ENCODE measurements around the gene FOXF2.

The FOXF2 gene

GRCh38 chr6:1394514-1395463 lies 5.4 kb downstream of the FOXF2 start:
- Histone ChIP-seq H3K36me3 (ENCODE audit: control insufficient read depth, insufficient read depth, low read length, severe bottlenecking) (peaks cover 8% of the 10 kb centered on the region), H3K9ac (ENCODE audit: low read length) (no peak overlapping the region), H3K4me3 (ENCODE audit: low read length) (no peak overlapping the region), H3K9me3 (ENCODE audit: control insufficient read depth, low read length) (no peaks in the 10 kb centered on the region), H3K4me1 (ENCODE audit: control insufficient read depth, insufficient read depth, low read length) (peaks cover 11% of the 10 kb centered on the region), H3K27me3 (replicated peaks; ENCODE audit: control insufficient read depth, insufficient read depth, low read length) (no peaks in the 10 kb centered on the region)
- no peak for DNase-seq (ENCODE audit: low read depth)

GRCh38 chr6:1395506-1395905 lies 6.1 kb downstream of the FOXF2 start:
- Histone ChIP-seq H3K9ac (ENCODE audit: low read length) (no peak overlapping the region), H3K9me3 (ENCODE audit: control insufficient read depth, low read length) (no peaks in the 10 kb centered on the region), H3K36me3 (ENCODE audit: control insufficient read depth, insufficient read depth, low read length, severe bottlenecking) (peaks cover 8% of the 10 kb centered on the region), H3K4me3 (ENCODE audit: low read length) (no peak overlapping the region), H3K4me1 (ENCODE audit: control insufficient read depth, insufficient read depth, low read length) (peaks cover 11% of the 10 kb centered on the region), H3K27me3 (replicated peaks; ENCODE audit: control insufficient read depth, insufficient read depth, low read length) (no peaks in the 10 kb centered on the region)
- DNase-seq (ENCODE audit: low read depth), result no peak

DNA sequence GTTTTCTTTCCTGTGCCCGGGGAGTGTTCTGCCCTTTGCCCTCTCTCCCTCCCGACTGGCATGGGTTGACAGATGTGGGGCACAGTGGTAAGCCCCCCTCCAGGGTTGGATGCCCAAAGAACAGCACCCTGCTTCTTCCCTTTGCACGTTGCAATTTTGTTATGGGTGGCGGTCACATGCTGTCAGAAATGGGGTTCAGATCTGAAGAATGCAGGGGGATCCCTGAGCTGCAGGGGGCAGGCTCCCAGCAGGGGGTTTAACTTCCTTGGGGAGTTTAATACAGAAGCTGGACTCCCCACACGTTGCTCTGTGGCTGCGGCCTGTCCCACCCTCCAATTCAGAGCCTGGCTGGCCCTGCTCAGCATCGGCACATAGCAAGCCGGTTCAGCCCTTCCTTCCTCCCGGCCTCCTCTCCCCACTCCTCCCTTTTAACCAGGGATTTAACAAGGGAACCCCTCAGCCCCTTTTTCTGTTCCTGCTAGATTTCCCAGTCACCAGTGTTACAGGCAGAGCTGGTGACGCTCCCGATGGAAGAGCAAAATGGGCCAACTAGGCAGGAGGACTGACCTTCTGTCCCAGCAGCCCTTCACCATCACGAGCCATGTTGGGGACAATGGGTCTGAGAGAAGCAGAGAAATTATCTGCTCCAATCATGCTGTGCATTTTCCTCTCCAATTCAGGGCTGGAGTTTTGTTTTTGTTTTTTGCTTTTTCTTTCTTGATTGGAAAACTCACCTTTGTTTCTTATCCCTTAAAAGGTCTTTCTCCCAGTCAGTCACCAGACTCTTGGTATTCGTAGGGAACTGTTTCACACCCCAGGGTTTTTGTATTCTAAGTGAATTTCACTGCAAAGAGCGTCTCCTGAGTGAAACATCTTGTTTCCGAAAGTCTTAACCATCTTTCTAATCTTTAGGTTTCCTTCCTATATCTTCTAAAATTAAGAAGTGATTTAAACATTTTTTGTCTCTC lies 6.8 kb downstream of the FOXF2 start:
- Histone ChIP-seq H3K27me3 (replicated peaks; ENCODE audit: control insufficient read depth, insufficient read depth, low read length) (no peaks in the 10 kb centered on the region), H3K9ac (ENCODE audit: low read length) (no peak overlapping the region)

DNA sequence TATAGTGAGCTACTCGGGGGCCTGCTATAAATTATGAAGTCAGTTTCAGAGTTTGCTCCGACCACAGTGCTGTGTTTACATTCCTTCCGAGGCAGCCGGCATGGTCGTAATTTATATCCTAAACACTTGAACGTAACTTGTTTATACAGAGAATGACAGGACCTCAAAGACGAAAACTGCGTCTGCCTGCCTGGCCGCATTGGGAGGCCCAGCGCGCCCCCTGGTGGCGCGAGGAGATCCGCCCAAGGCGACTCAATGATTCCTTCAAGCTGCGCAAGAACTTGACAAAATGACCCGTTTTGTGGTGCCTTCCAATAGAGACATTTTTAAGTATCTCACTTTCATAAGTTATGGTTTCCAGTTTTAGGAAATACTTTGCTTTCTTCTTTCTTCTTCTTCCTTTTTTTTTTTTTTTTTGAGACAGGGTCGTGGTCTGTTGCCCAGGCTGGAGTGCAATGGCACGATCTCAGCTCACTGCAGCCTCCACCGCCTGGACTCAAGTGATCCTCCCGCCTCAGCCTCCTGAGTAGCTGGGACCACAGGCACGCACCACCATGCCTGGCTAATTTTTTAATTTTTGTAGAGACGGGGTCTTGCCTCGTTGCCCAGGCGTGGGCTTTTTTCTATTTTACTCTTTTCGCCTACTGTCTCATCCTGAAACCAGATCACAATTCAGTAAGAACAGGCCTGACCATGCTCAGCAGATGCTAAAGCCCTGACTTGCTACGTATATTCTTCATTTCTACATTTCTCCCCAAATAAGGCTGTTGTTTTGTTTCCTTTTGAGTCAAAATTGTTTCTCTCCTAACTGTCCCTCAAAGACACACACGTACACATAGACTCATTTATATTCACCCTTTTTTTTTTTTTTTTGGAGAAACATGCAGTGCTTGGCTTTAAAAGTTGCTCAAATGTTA lies 7.8 kb downstream of the FOXF2 start:
- no peaks in the 10 kb centered on the region for H3K27me3 ChIP-seq (replicated peaks; ENCODE audit: control insufficient read depth, insufficient read depth, low read length)
- H3K9ac ChIP-seq (ENCODE audit: low read length), result no peak overlapping the region
- DNase-seq (ENCODE audit: low read depth), result peak; percentile 95
- H3K4me1 ChIP-seq (ENCODE audit: control insufficient read depth, insufficient read depth, low read length), result peaks cover 4% of the 10 kb centered on the region
- H3K4me3 ChIP-seq (ENCODE audit: low read length), result no peak overlapping the region
- peaks cover 8% of the 10 kb centered on the region for H3K36me3 ChIP-seq (ENCODE audit: control insufficient read depth, insufficient read depth, low read length, severe bottlenecking)
- H3K9me3 ChIP-seq (ENCODE audit: control insufficient read depth, low read length), result no peaks in the 10 kb centered on the region

More for the DNA sequence above, 6.8 kb downstream of the FOXF2 start:
- no peak overlapping the region for H3K4me3 ChIP-seq (ENCODE audit: low read length)
- peaks cover 8% of the 10 kb centered on the region for H3K36me3 ChIP-seq (ENCODE audit: control insufficient read depth, insufficient read depth, low read length, severe bottlenecking)
- H3K4me1 ChIP-seq (ENCODE audit: control insufficient read depth, insufficient read depth, low read length), result peaks cover 7% of the 10 kb centered on the region
- DNase-seq (ENCODE audit: low read depth), result no peak
- no peaks in the 10 kb centered on the region for H3K9me3 ChIP-seq (ENCODE audit: control insufficient read depth, low read length)

DNA sequence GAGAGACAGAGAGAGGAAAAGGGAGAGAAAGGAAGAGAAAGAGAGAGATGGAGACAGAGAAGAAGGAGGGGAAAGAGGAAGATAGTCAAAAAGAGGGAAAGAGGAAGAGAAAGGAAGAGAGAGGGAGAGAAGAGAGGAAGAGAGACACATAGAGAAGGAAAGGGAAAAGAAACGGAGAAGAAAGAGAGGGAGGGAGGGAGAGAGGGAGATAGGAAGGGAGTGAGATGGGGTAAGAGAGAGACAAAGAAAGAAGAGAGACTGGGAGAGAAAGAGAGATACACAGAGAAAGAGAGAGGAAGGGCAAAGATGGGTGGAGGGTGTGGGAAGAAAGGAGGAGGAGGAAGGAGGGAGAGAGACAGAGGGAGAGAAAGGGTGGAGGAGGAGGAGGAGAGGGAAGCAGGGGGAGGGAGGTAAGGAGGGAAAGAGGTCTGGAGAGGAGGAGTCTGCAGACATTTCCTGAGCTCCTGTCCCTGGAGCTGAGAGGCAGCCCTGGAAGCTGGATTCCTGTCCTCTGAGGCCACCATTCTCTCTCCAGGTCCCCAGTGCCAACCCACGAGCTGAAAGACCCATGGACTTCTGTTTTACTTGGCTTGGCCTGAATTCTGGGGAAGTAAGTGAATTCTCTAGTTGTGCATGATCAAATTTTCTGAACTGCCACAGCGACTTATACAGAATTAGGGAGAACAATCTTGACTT lies 9.9 kb downstream of the FOXF2 start:
- Histone ChIP-seq H3K27me3 (replicated peaks; ENCODE audit: control insufficient read depth, insufficient read depth, low read length) (no peaks in the 10 kb centered on the region), H3K36me3 (ENCODE audit: control insufficient read depth, insufficient read depth, low read length, severe bottlenecking) (peaks cover 8% of the 10 kb centered on the region), H3K9ac (ENCODE audit: low read length) (no peak overlapping the region), H3K4me3 (ENCODE audit: low read length) (no peak overlapping the region), H3K9me3 (ENCODE audit: control insufficient read depth, low read length) (no peaks in the 10 kb centered on the region), H3K4me1 (ENCODE audit: control insufficient read depth, insufficient read depth, low read length) (no peaks in the 10 kb centered on the region)
- DNase-seq (ENCODE audit: low read depth), result no peak

GRCh38 chr6:1400126-1400850 lies 10.9 kb downstream of the FOXF2 start:
- no peaks in the 10 kb centered on the region for H3K36me3 ChIP-seq (ENCODE audit: control insufficient read depth, insufficient read depth, low read length, severe bottlenecking)
- no peaks in the 10 kb centered on the region for H3K9me3 ChIP-seq (ENCODE audit: control insufficient read depth, low read length)
- no peaks in the 10 kb centered on the region for H3K27me3 ChIP-seq (replicated peaks; ENCODE audit: control insufficient read depth, insufficient read depth, low read length)
- H3K9ac ChIP-seq (ENCODE audit: low read length), result no peak overlapping the region
- no peaks in the 10 kb centered on the region for H3K4me1 ChIP-seq (ENCODE audit: control insufficient read depth, insufficient read depth, low read length)
- no peak for DNase-seq (ENCODE audit: low read depth)
- H3K4me3 ChIP-seq (ENCODE audit: low read length), result no peak overlapping the region

DNA sequence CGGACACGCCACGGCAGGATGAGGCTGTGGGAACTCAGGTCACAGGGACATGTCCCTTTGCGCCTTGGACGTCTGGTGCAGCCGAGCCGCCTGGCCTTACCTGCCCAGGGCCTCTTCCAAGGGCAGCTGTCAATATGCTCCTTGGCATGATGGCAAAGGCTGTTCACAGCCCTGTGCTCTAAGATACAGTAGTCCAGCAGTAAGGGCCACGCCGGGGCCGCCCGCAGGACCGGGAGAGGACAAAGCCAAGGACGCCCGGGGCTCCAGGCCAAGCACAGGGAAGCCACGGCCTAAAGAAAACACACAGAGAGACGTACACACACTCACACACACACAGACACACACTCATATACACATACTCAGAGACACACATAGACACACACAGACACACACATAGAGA lies 13.0 kb downstream of the FOXF2 start:
- Histone ChIP-seq H3K9me3 (ENCODE audit: control insufficient read depth, low read length) (no peaks in the 10 kb centered on the region), H3K4me1 (ENCODE audit: control insufficient read depth, insufficient read depth, low read length) (peaks cover 12% of the 10 kb centered on the region), H3K27me3 (replicated peaks; ENCODE audit: control insufficient read depth, insufficient read depth, low read length) (no peaks in the 10 kb centered on the region), H3K4me3 (ENCODE audit: low read length) (no peak overlapping the region), H3K36me3 (ENCODE audit: control insufficient read depth, insufficient read depth, low read length, severe bottlenecking) (no peaks in the 10 kb centered on the region), H3K9ac (ENCODE audit: low read length) (no peak overlapping the region)
- no peak for DNase-seq (ENCODE audit: low read depth)

- no peak overlapping the region for H3K9ac ChIP-seq (ENCODE audit: low read length)
- peaks cover 17% of the 10 kb centered on the region for H3K4me1 ChIP-seq (ENCODE audit: control insufficient read depth, insufficient read depth, low read length)
- H3K9me3 ChIP-seq (ENCODE audit: control insufficient read depth, low read length), result no peaks in the 10 kb centered on the region
- no peaks in the 10 kb centered on the region for H3K27me3 ChIP-seq (replicated peaks; ENCODE audit: control insufficient read depth, insufficient read depth, low read length)
- no peak for DNase-seq (ENCODE audit: low read depth)
- H3K36me3 ChIP-seq (ENCODE audit: control insufficient read depth, insufficient read depth, low read length, severe bottlenecking), result no peaks in the 10 kb centered on the region
- no peak overlapping the region for H3K4me3 ChIP-seq (ENCODE audit: low read length)
These were observed 13.5 kb downstream of the FOXF2 start for GRCh38 chr6:1402868-1403267.

GRCh38 chr6:1403851-1404712 lies 14.7 kb downstream of the FOXF2 start:
- DNase-seq (ENCODE audit: low read depth), result no peak
- no peak overlapping the region for H3K9ac ChIP-seq (ENCODE audit: low read length)
- H3K4me1 ChIP-seq (ENCODE audit: control insufficient read depth, insufficient read depth, low read length), result peaks cover 20% of the 10 kb centered on the region
- H3K4me3 ChIP-seq (ENCODE audit: low read length), result no peak overlapping the region
- no peaks in the 10 kb centered on the region for H3K36me3 ChIP-seq (ENCODE audit: control insufficient read depth, insufficient read depth, low read length, severe bottlenecking)
- no peaks in the 10 kb centered on the region for H3K27me3 ChIP-seq (replicated peaks; ENCODE audit: control insufficient read depth, insufficient read depth, low read length)
- no peaks in the 10 kb centered on the region for H3K9me3 ChIP-seq (ENCODE audit: control insufficient read depth, low read length)
